ENCODE results near the gene MRPS9.

Gene MRPS9

DNA sequence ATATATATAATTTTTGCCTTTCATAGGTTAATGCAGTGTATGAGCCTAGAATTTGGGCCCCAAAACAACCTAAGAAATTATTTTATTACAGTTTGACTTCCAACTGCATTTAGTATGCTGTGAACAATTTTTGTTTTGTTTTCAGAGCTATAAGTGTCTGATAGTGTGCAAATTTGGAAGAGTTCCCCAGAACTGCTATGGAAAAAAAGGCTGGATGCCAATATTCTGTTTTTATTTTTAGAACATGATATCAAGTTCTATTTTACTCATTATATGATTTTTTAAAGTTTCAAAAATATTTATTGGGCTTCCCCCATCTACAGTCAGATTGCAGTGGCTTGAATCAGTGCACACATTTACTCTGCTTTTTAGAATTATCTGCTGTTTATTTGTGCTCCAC, 42.6 kb downstream of the MRPS9 start:
- ATAC-seq: no peak
- DNase-seq: no peak

DNA sequence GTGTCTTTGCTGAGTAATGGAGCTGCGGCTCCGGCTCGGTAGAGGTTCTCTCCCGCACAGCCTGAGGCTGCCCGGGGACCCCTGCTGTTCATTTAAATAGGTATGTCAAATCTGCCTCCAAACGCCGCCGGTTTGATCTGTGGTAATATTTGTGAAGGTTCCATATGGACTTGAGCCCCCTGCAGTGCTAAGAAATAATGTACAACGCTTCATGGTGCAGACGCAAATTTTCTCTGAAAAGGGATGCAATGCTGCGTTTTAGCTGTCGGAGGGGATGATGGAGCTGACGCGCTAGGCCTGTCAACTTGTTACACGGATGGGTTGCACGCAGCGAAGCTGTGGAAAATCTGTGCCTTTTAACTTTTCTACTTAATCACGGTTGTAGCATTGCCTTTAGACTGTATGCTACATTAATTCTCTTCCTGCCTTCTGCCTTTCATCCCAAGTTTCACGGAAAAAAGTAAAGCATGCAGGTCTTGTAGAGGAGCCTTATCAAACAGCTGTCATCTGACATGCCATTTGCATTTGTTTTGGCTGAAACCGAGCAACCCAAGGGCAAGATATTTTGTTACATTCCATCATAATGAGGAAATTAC, 43.2 kb downstream of the MRPS9 start:
- DNase-seq: no peak
- no peak for ATAC-seq

DNA sequence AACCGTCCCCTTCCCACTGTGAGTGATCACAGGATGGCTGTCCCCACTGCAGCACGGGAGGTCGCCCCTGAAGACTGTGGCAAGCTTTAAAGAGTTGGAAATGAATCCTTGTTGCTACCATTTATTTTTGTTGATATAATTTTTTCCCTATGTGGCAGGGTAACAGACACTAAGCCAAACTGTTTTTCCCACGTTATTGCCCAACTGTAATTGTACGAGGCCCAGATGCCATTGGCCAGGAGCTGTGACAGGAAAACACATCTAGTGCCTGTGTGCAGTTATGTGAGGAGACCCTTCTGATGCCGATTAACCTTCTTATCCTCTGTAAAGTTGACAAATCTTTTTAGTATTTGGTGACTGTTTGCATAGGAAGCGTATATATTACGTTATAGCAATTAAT, 44.2 kb downstream of the MRPS9 start:
- ATAC-seq (no peak), DNase-seq (no peak)

DNA sequence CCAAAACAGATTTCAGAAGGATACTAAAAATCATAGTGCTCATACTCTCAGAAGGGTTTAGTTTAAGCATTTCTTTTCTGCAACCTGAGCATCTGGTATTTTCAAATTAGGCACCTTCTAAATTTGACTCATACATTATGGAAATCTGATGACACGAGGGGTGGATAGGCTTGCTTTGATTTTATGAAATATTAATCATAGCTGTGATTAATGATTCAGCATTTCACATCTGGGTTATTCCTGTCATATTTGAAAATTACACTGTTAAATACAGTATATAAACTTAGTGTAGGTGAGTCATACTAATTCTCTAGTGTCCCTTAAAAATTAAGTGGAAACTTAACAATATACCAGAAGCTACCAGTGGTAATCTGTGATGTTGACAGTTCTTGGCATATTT, 47.7 kb downstream of the MRPS9 start:
- ATAC-seq: no peak

DNA sequence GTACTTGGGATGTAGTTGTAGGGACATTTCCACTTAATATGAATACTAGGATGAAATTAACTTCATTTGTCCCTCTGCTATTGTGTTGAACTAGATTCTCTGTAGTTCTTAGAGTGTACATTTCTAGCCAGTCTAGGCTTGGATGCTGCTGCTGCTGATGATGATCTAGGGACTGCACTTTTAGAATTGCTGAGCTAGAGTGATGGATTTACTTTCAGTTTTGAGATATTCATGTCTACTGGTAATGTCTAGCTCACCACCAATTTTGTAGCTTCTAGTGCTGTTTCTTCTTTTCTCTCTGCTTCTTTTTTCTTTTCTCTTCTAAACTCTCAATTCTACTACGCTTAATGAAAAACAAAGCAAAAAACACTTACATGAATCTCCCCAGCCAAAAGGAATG, 49.4 kb downstream of the MRPS9 start:
- DNase-seq (no peak), ATAC-seq (no peak)

More for the DNA sequence above, 47.7 kb downstream of the MRPS9 start:
- DNase-seq: no peak

DNA sequence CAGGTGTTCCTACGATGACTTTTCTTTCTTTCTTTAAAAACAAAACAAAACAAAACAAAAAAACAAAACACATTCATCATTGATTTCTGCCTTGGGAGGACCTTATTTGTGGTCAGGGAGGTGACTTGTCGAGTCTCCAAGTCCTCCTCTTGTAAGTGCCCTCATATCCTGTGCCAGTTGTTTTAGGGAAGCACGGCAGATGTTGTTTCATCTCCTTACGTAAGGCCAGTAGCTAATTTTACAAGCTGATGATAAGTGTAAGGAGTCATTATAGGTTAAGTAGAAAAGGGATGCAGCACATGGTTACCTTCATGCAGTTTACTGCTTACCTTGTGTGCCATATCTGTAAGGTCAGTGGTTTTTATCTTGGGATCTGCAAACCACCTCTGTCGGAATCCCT, 52.2 kb downstream of the MRPS9 start:
- DNase-seq (no peak), ATAC-seq (no peak)

DNA sequence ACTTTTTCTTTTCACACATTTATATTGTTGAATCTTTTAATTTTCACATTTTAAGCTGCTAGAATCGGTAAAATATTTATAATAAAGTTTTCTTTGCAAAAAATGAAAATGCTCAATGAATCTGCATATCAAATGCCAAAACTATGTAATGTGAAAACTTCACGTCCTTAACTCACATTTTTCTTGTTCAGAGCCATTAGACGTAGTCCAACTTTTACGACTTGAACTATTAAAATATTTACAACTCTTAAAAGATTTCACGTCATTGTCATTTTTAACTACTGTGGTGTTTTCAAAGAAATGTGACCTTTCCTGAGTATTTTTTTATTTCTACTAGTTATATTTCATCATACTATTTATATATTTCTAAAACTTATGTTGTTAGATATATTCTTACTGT, 54.9 kb downstream of the MRPS9 start:
- DNase-seq (no peak), ATAC-seq (no peak)

DNA sequence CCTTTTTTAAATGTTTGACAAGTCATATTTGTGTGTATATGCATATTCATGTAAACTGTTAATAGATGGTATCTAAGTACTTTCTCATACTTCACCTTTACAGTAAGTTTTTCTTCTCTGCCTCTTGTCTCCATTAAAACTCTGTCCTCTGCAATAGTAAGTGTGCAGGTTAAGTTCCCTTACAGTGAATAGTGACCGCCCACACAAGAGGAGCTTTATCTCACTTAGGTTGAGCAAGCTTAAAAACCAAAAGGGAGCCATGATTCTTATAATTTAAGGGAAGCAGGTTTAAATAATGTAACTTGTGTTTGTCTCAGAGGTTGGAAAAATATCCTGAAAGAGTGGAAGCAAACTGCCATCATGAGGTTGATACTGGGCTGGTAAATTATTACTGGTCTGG, 61.3 kb downstream of the MRPS9 start:
- DNase-seq (no peak), ATAC-seq (no peak)

DNA sequence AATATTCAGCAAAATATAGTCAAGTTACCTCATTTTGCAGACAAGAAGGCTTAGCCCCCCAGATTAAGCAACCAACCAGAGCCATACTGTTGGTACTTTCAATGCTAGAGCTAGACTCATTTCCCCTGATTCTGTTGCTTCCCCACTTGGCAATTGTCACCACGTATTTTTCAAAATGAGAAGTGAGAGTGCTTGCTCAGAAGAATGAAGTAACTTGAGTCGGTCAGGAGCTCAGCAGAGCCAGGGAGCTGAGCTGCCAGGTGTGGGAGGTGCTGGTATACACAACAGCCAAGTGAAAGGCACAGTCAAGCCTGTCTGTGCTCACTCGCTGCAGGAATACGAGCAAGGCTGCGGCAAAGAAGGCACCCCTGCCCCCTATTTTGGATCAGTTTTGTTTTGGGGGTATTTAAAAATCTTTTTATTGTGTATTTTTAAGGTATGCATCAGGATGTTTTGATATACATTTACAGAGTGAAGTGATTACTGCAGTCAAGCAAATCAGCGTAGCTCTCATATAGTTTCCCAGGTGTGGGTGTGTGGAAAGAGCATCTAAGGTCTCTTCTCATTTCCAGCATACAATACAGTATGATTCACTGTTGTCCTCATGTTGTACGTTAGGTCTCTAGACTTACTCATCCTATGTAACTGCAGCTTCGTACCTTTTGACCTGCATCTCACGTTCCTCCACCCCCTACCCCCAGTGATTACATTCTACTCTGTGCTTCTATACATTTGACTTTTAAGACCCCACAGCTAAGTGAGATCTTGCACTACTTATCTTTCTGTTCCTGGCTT, 62.4 kb downstream of the MRPS9 start:
- no peak for DNase-seq
- ATAC-seq: no peak

DNA sequence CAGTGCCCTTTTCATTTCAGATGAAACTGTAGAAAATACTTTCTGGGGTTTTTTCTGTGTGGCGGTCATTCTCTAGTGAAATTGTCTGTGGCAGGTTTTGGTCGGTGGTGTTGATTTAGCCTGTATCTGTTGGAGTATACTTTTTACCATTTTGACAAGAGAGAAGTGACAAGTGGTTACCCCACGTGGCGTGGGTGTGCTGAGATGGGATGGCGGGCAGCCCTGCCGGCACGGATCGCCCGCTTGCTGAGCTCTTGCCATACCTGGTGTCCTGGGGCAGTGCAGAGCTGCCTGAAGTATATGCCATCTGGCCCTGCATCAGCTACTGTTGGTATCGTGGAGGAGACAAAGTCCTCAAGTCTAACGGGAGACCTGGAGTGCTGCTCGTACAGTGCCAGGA, 64.1 kb downstream of the MRPS9 start:
- DNase-seq (no peak), ATAC-seq (no peak)

DNA sequence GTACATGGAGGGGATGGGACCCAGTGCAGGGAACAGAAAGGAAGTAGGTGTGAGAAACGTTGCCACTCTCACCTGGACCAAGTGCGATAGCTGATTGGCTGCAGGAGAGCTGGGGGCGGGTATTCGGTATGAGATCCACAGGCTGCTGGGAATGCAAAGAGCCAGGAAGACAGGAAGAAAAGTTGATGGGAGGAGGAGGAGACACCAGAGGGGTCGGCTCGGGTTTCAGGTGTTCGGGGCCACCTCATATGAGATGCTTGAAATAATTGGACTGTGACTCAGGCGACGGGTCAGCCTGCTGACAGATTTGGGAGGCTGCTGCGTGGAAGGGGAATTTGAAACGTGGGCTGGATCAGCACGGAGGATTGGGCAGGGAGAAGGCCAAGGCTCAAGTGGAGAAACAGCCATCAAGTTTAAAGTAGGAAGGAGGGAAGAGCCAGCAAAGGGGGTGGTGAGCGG, 65.1 kb downstream of the MRPS9 start:
- DNase-seq (no peak), ATAC-seq (no peak)

DNA sequence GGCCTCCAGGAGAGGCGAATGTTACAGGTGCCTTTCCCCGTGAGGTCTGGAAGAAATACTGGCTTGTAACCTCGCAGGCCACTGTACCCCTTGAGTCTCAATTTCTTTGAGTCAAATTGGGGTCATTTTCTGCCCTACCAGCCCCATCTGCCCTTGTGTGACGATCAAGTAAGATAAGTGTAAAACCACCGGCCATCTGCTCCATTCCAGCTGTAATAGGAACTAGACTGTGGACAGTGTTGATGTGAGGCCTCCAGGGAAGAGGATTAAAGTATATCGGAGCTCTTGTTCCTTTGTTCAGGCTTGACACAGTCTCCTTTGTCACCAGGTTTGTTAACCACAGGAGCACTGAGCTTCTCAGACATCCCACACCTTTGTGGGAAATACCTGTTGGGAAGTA, 65.6 kb downstream of the MRPS9 start:
- ATAC-seq (no peak), DNase-seq (no peak)

DNA sequence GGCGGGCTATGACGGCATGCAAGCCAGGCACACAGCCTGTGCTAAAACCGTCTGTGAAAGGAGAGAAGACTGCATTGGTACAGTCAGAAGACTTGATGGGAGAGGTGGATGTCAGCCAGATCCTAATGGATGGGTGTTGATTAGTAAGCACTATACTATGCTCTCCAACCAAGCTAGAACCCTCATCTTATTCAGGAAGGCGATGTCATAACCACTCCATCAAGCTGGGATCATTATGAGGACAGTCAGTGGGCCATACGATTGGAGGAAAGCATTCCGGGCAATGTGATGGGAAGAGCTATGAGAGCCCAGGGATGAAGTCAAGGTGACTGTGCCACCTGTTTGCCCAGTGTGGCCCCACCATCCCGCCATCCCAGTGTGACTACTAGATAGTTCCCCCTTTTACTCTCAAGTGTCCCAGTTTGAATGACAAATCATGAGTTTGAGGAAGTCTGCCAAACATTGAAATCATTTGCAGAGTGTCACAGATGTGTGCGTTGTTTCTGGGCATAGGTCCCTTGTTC, 66.4 kb downstream of the MRPS9 start:
- DNase-seq: no peak
- no peak for ATAC-seq

DNA sequence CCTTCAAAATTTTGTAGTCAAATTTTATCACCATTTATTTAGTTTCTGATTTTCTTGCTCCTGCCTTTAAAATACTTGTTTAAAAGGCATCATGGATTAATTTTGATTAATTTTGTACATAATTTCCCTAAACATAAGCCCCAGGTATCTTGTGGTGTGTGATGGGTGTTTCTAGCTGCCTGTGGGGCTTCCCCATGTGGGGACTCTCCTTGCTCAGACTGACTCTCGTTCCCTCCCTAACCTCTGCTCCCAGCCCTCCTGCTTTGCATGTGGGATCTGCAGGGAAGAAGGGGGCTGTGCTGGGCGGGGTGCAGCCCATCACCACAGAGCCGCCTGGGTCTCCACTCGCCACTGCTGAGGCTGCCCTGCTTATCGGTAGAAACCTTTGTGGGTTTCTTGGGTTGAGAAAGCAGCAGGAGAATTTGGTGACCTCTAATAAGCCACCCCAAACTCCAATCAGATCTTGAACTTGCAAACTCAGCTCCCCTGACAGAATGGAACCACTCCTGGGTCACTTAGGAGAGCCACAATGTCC, 72.5 kb downstream of the MRPS9 start:
- ATAC-seq (no peak), DNase-seq (no peak)

DNA sequence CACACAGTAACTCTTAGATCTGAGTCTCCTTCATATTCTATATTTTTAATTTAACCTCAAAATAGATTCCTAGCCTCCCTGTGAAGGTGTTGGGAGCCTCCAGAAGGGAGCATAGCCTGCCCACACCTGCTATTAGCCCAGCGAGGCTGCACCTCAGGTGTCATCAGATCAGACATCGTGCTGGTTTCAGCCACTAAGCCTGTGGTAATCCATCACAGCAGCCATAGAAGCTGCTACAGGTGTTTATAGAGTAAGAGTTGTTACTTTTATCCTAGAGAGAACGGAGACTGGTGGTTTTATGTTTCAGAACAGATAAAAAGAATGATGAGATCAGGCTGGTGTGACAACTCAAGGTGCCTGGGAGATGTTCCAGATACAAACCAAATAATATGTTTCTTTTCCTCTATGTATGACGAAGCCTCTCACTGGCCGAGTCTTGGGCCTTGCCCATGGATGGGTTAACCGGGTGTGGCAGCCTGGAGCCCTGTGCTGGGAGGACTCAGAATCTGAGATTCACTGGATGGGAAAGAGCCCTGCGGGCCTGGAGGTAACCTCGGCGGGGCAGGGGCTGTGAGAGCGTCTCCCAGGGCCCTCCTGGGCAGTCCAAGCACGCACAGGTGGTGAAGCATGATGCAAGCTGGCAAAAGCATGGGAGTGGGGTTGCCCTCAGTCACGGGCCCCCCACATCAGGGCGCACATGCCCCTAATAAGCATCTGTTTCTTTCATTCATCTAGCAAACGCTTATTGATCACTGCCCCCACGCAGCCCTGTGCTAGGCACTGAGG, 73.7 kb downstream of the MRPS9 start:
- DNase-seq: no peak

DNA sequence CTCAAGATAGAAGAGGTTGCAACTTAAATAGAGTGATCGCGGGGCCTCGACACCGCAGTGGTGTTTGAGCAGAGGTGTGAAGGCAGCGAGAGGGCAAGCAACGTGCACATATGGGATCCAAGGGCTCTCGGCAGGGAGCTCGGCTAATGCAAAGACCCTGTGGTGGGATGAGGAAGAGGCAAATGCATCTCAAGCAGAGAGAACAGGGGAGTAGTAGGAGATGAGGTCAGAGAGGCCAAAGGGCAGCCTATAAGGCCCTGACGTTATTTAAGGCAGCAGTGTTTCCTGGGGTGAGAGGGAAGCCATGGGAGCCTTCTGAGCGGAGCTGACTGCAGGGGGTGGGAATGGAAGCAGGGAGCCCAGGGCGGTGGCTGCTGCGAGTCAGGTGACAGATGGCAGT, 74.5 kb downstream of the MRPS9 start:
- DNase-seq: no peak
- no peak for ATAC-seq

More for the DNA sequence above, 73.7 kb downstream of the MRPS9 start:
- ATAC-seq: no peak

DNA sequence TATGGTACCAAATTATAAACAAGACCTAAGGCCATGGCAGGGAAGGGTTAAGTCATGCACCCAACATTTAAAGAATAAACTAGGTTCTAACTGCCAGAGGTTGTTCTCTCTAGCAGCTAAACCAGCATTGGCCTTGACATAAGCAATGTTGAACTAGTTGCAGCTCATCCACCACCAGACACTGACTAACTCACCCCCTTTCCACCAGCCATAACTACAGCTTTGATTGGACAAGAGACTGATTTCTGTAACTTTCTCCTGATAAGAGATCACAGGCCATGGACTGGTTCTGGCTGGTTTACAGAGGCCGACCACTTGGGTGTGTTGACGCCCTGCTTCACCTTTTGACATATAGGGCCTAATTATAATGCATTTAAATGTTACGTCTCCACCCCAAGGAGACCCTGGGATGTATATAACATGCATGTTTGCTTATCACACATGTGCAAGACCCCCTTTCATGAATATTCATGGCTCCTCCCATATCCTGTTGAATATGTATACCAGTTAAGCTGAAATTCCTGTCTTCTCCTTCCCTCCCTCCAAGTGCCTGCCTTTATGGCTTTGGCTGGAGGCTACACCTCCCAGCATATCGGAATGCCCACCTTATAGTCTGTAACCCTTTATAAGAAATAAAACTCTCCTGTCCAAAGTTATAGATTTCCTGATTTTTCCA, 75.9 kb downstream of the MRPS9 start:
- no peak for ATAC-seq
- DNase-seq: no peak

DNA sequence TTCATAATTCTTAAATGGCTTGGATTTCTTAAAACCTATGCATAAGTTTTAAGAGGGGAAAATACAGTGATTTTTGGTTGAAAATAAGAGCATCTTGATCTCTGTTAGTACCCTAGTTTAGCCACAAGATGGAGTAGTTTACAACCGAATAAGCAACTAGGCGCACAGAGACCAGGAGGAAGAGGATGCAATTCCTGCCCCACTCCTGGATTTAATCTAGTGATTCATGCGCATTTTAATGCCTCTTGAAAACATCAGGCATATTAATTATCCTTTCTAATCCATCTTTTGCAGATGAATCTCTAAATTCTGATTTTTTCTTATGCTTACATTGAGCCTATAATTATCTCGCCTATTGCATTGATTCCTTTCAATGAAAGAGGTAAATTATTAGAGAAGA, 76.7 kb downstream of the MRPS9 start:
- ATAC-seq: no peak
- DNase-seq: no peak

DNA sequence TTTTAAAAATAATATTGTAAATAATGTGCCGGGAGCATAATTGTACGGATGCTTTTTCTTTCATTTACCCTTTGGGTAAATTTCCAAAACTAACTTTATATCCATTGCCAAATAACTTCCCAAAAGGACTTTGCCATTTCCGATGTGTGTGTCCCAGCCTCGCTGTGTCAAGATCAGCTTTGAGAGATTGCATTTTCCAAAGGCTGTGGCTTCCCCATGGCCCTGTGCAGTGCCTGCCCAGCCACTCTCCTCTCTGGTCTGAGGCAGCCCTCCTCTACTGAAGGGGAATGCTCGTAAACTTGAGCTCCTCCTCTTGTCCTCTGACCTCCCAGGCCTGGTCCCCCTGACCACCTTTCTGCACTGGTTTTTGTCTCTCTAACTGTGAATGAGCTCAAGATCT, 78.5 kb downstream of the MRPS9 start:
- ATAC-seq (no peak), DNase-seq (no peak)

DNA sequence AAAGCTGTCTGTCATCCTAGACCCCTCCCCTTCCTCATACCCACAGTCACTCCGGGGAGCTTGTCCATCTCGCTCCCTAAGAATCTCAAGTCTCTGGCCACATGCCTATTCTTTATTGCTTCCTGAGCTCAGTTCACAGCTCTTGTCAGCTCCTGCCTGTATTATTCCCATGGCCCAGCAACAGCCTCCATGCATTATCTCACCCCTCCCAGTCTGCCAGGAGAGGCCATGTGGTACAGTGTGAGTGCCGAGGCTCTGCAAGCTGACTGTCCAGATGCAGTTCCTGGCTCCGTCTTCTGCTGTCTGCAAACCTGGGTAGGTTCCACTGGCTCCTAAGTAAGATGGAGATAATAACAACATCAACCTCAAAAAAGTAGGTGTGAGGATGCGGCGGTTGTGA, 79.7 kb downstream of the MRPS9 start:
- ATAC-seq (no peak), DNase-seq (no peak)

DNA sequence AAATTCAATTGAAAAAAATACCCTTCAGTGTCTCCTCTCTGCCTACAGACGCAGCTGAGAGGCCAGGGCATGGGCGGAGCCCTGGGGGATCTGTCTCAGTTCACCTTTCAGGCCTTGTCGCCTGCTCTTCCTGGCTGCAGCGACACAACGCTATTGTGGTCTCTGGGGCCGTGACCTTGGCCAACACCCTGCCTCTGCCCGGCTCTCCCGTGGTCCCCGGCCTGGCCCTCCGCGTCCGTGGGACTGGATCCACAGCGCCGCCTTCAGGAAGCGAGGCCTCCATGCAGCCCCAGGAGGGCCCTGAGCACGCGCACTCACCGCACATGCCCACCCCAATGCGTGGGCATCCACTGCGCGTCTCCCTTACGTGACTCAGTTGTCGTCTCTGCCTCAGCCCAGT, 81.1 kb downstream of the MRPS9 start:
- peak; percentile 40 for ATAC-seq
- peak; percentile 35 for DNase-seq

DNA sequence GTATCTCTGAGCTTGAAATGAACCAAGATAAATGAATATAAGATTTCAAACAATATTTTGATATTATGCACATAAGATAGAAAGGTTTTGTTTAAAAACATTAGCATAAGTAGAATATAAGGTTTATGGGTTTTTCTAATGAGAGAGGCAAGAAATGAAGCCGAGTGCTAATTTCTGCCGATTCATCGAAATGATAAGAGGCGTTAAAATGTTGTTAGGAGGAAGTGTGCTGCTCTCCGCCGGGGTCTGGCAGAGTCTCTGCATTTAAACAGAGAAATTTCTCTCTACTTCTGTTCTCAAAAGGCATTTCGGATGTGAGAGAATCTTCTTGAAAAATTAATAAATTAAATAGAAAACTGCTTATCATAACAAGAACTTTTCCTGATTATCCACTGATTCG, 83.6 kb downstream of the MRPS9 start:
- no peak for ATAC-seq
- DNase-seq: no peak
